Stimulated activated CD4-positive, alpha-beta T cell treated with anti-CD3 and anti-CD28 coated beads, Interleukin-15, amount 100 ng/mL, for 24 hours (primary cell): Measurements from ENCODE around the gene SEMA4A.
"Not testable (repeated sequence)": the region's sequence is repeated elsewhere in the genome, so short reads cannot be mapped to it uniquely, and the experiment has no call there.

Experiments
- DNase-seq: peaks from one replicate; pipeline ENCODE4 v3.0.0-alpha.2; 2020

The SEMA4A gene

DNA sequence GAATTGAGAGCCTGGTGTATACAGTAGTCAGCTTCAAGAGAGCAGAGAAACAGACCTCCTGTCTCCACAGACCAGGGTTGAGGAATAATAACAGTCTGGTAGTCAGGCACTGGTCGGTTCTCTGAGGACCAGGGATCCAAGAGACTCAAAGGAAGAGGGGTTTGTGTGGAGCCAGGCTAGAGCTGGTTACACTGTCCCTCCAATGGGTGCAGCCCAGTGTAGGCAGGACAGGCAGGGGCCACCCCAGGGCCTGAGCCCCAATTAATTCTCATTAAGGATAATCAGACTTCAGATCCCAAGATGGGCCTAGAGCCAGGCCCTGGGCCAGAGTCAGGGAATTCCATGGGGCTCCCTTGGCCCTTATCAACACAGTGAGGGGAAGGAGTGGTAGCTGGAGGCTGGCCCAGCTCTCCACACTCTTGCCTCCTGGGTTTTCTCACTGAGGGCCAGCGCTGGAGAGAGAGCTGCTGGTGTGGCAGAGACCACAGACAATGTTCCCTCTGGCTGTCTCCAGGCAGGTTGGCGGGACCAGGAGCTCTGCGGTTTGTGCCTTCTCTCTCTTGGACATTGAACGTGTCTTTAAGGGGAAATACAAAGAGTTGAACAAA lies 9.1 kb downstream of the SEMA4A start:
- no peak for DNase-seq

DNA sequence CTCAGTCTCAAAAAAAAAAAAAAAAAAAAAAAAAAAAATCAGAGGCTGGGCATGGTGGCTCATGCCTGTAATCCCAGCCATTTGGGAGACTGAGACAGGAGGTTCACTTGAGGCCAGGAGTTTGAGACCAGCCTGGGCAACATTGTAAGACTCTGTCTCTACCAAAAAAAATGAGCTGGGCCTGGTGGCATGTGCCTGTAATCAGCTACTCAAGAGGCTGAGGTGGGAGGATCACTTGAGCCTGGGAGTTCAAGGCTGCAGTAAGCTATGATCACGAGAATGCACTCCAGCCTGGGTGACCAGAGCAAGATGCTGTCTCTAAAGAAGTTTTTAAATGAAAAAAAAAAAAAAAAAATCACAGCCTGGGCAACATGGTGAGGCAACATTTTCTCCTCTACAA lies 10.3 kb downstream of the SEMA4A start:
- DNase-seq, result no peak

DNA sequence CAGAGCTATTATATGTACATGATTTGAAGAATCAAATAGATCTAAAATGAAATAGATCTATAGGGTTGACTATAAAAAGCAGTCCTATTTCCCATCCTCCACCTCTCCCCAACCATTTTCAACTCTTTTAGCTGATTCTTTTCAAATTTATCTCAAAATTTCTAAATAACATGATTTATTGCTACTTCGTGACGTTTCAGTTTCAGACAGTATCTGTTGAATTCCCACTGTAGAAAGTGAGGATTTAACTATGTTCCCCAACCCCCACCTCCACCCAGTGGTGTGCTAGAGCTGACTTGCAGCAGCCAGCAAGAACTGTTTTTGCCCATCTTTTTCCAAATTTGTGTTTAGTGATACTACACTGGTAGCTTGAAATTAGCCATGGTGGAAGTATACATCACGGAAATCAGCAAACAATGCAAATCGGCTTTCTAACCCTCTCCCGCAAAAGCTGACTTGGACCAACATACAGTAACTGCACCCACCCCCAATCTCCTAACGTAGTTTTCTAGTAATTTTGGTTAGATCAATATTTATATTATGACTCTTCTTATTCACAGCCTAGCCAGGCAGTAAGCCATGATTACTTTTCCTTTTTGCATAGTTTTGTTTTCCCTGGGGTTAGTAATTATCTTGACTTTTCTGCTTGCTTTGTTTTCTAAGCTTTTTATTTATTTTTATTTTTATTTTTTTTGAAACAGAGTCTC lies 10.9 kb downstream of the SEMA4A start:
- no peak for DNase-seq

DNA sequence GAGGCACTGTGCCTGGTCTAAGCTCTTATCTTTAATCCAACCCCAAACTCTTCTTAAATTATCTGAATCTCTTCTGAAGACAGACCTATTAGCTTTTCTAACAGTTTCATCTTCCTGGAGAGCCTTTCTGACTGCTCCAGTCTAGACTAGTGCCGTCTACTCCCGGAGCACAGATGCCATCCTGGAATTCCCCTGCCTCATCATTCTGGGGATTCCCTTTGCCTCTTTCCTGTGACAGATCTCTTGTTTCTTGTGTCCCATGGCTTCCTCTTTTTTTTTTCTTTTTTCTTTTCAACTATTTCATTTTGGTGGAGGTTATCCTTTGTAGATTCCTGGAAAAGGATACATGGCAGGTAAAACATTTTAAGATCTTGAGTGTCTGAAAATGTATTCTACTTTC lies 11.7 kb downstream of the SEMA4A start:
- DNase-seq, result peak; percentile 34

DNA sequence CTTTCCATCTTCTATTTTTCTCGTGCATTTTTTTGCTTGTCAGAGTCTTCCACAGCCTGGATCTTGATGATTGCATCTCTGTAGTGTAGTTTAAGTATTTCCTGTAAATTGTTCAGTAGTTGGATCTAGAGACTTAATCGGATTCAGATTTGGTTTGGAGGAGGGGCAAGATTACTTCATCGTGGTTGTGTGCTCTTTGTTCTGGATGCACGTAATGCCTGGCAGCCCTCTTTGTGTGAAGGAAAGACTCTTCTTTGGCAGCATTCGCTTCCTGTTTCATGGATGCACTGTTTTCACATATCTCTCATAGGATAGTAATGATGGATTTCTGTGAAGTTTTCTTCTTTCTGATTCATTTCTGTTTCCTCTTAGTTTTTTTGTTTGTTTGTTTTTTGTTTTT lies 14.2 kb downstream of the SEMA4A start:
- DNase-seq, result no peak

- DNase-seq, result no peak
Observed at GRCh38 chr1:156172696-156173470, 19.5 kb downstream of the SEMA4A start.

- DNase-seq, result no peak
Observed at GRCh38 chr1:156176610-156177210, 23.3 kb downstream of the SEMA4A start.

GRCh38 chr1:156177919-156178654 lies 24.7 kb downstream of the SEMA4A start:
- DNase-seq, result no peak

- no peak for DNase-seq
Observed at GRCh38 chr1:156180471-156180870, 27.1 kb downstream of the SEMA4A start.

GRCh38 chr1:156181391-156181924 lies 28.1 kb downstream of the SEMA4A start:
- DNase-seq, result not testable (repeated sequence)

- not testable (repeated sequence) for DNase-seq
Observed at GRCh38 chr1:156182010-156182779, 28.8 kb downstream of the SEMA4A start.

- not testable (repeated sequence) for DNase-seq
Observed at GRCh38 chr1:156186347-156187177, 33.2 kb downstream of the SEMA4A start.

DNA sequence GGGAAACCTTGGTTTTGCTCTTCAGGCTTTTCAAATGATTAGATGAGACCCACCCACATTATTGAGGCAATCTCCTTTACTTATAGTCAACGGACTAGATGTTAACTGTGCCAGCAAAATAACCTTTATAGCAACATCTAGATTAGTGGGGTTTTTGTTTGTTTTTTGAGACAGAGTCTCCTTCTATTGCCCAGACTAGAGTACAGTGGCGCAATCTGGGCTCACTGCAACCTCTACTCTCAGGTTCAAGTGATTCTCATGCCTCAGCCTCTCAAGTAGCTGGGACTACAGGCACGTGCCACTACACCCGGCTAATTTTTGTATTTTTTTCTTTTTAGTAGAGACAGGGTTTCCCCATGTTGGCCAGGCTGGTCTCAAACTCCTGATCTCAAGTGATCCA lies 36.9 kb downstream of the SEMA4A start:
- not testable (repeated sequence) for DNase-seq

GRCh38 chr1:156191292-156191964 lies 38.0 kb downstream of the SEMA4A start:
- DNase-seq, result no peak

GRCh38 chr1:156193208-156193487 lies 39.8 kb downstream of the SEMA4A start:
- DNase-seq, result no peak

DNA sequence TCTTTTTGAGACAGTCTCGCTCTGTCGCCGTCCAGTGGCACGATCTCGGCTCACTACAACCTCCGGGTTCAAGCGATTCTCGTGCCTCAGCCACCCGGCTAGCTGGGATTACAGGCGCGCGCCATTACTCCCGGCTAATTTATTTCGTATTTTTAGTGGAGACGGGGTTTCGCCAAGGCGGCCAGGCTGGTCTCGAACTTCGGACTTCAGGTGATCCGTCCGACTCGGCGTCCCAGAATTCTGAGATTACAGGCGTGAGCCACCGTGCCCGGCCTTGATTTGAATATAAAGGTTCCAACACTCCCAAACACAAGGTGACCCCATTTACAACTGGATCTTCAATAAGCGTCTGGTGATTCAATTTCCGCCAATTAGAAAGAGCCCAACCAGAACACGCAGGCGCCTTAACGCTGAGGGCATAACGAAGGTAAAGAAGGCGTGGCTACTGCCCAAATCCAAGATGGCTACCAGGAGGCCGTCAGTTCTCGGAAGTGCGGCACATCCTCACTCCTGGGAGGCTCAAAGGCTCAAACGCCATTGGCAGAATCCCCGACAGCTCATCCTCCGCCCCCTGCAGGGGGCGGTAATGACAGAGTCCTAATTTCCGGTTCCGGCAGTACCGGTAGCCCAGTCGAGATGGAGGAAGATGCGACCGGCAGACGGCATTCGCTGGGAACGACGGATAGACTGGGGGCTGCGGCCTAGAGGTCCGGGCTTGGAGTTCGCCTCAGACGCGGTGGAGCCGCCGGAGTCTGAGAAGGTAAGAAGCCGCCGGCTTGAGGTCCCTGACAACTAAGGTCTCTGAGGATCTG lies 40.3 kb downstream of the SEMA4A start, which contains the start of gene SLC25A44:
Gene SLC25A44, plus strand, starts transcription at position 617 of the 812 bp plus-strand sequence. CDS start 5,744 bp downstream, outside the sequence.
- peak; percentile 98 for DNase-seq

GRCh38 chr1:156194300-156194652 lies 40.9 kb downstream of the SEMA4A start:
- DNase-seq, result no peak

DNA sequence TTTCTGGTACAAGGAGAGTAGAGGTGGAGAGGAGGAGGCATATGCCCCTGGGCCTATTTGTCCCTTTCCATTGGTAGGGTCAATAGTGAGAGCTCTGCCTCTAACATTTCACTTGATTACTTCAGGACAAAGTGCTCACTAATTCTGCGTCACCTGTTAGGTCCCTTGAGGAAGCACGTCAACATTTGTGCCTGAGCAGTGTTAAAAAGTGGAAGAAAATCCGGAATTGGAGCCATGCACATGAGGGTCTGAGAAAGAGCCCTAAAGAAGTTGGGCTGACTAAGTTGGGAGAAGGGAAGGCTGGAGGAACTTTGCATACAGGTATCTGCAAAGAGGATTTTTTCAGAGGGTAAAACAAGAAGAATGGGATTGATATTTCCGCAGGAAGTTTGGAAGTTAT lies 42.5 kb downstream of the SEMA4A start:
- no peak for DNase-seq

DNA sequence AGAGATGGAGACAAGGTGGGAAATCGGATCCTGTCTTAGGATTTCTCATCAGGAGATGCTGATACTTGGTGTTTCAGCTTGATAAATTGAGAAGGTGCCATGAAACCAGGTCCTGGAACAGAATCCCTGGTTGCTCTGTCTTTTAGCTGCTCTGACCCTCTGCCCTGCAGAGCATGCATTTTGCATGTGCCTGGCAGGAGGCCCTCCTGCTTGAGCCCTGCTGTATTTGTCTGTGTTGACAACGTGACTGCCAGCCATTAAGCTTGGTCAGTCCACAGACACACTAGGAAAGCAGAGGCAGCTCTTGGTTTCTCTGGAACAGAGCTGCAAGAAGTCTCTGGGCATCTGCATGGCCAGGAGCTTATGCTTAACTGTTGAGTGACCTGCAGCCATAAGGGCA lies 43.1 kb downstream of the SEMA4A start:
- no peak for DNase-seq
